Retinal pigment epithelial cell (primary cell): ENCODE data around the gene QRICH2.

Source experiments
- DNase-seq: peaks from one replicate; pipeline ENCODE4 v3.0.0-alpha.2; 2010; ENCODE audit warnings: low read depth
- H3K4me3 ChIP-seq: 2 replicates; pipeline ENCODE4 v1.5.1; 2011; ENCODE audit warnings: mild to moderate bottlenecking, low read length, control low read depth, moderate library complexity
- CTCF ChIP-seq: conservative IDR thresholded peaks from 2 replicates; pipeline ENCODE4 v1.5.1; 2011; ENCODE audit warnings: low read depth, low read length, control low read depth, inconsistent platforms

Gene QRICH2

GRCh38 chr17:76239538-76240274, 68.4 kb downstream of the QRICH2 start:
- H3K4me3 ChIP-seq: peak overlapping the region; percentile 29
- DNase-seq: no peak
- TF ChIP-seq CTCF: no peak

DNA sequence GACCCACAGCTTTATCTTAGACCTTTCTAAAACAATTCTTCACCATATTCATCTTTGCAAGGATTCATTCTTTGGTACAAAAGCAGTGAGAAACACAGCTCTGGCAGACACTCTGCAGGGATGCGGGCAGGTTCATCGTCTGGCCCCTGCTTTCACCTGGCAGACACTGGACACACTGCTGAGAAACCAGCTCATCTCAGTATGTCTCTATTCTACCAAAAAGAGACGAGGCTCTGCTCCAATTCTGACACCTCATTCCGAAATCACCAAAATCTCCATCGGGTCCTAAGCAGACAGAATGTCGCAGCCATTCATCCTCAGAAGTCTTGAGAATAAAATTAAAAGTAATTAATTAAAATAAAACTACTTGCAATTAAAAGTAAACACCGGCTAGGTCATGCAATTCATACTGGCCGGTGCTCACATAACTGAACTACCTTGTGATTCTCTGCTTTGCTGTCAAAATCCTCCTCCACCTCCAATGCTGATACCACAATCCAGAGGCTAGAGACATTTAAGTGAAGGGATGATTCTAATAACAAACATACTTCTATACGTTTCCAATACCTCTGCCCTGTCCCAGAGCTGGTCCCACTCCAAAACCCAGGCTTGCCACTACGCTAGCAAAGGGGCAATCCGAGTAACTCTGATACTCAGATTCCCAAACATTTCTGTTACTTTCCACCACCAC, 69.1 kb downstream of the QRICH2 start:
- TF ChIP-seq CTCF: no peak
- no peak overlapping the region for H3K4me3 ChIP-seq
- DNase-seq: no peak

- H3K4me3 ChIP-seq: no peak overlapping the region
- no peak for DNase-seq
- TF ChIP-seq CTCF: no peak
Measured at GRCh38 chr17:76237859-76238313, 70.2 kb downstream of the QRICH2 start.

GRCh38 chr17:76236603-76237002, 71.5 kb downstream of the QRICH2 start:
- no peak for TF ChIP-seq CTCF
- DNase-seq: no peak
- H3K4me3 ChIP-seq: no peak overlapping the region

DNA sequence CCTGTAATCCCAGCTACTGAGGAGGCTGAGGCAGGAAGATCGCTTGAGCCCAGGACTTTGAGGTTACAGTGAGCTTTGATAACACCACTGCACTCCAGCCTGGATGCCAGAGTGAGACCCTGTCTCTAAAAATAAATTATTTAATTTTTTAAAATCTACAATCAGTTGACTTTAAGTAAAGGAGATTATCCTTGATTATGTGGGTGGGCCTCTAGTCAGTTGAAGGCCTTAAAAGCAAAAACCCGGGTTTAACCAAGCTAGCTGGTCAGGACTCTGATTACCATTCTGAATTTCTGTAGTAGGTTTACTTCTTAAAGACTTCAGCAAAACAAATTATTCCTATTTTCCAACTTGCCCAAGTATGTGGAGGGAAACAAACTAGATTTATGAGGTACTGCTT, 72.2 kb downstream of the QRICH2 start:
- no peak overlapping the region for H3K4me3 ChIP-seq
- no peak for DNase-seq
- no peak for TF ChIP-seq CTCF

DNA sequence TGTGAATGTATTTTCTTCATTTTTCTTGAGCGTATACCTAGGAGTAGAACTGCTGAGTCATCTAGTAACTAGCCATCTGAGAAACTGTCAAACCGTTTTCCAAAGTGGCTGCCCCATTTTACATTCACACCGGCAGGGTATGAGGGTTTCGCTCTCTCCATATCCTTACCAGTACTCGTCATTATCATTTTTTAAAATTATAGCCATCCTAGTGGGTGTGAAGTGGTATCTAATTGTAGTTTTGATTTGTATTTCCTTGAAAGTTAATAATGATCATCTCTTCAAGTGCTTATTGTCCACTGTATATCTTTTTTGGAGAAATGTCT, 73.8 kb downstream of the QRICH2 start:
- TF ChIP-seq CTCF: no peak
- DNase-seq: no peak
- H3K4me3 ChIP-seq: no peak overlapping the region

- no peak overlapping the region for H3K4me3 ChIP-seq
- no peak for TF ChIP-seq CTCF
Measured at GRCh38 chr17:76233588-76234353, 74.3 kb downstream of the QRICH2 start.

More at GRCh38 chr17:76233588-76234353, 74.3 kb downstream of the QRICH2 start:
- no peak for DNase-seq
